ENCODE results near the gene TESK2.

DNA sequence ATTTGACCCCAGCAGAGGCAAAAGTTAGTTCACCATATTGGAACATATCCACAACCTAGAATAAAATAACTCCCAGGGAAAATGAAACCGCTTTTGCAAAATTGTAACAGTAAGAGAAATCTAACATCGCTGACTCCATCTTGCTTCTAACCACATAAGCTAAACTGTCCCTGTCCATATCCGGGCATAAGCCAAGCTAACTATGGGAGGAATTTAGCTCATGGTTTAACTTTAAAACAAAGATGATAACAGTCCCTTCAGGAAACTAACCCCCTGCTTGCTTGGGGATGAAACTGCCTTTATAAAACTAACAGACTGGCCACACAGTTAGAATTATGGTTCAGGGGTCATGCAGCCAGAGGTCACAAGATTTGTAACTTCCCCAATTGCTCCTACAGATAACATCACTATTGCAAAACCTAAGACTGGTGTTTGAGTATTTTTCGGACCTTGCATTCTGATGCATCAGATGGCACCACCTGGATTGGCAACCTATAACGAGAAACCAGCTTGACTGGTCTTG is 46.3 kb downstream of the TESK2 start:
- TF ChIP-seq POLR2A (IDR thresholded peaks at IDR 0.05) = no peak
- TF ChIP-seq, protein P1, sequence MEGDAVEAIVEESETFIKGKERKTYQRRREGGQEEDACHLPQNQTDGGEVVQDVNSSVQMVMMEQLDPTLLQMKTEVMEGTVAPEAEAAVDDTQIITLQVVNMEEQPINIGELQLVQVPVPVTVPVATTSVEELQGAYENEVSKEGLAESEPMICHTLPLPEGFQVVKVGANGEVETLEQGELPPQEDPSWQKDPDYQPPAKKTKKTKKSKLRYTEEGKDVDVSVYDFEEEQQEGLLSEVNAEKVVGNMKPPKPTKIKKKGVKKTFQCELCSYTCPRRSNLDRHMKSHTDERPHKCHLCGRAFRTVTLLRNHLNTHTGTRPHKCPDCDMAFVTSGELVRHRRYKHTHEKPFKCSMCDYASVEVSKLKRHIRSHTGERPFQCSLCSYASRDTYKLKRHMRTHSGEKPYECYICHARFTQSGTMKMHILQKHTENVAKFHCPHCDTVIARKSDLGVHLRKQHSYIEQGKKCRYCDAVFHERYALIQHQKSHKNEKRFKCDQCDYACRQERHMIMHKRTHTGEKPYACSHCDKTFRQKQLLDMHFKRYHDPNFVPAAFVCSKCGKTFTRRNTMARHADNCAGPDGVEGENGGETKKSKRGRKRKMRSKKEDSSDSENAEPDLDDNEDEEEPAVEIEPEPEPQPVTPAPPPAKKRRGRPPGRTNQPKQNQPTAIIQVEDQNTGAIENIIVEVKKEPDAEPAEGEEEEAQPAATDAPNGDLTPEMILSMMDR (IDR thresholded peaks at IDR 0.05) = no peak

All from sigmoid colon (tissue), 3 donors.